ENCODE results near the gene CYP2S1.

Gene CYP2S1

GRCh38 chr19:41225238-41226052 lies 32.4 kb downstream of the CYP2S1 start:
- H4K8ac ChIP-seq (ENCODE audit: low read depth, low read length): no peak overlapping the region
- H3K4ac ChIP-seq (ENCODE audit: low read depth, low read length): no peak overlapping the region
- peak overlapping the region; percentile 70 for H4K91ac ChIP-seq (ENCODE audit: low read depth, low read length)
- H3K27me3 ChIP-seq (ENCODE audit: insufficient read depth, low read length): no peaks in the 10 kb centered on the region
- peak overlapping the region; percentile 20 for H3K14ac ChIP-seq (ENCODE audit: low read length)
- peak overlapping the region; percentile 55 for H3K4me3 ChIP-seq (ENCODE audit: low read depth, low read length)
- H3K79me2 ChIP-seq (ENCODE audit: control insufficient read depth, insufficient read depth, low read length, poor library complexity): peaks cover 7% of the 10 kb centered on the region
- peak overlapping the region; percentile 24 for H3K9ac ChIP-seq (ENCODE audit: low read length)
- peak overlapping the region; percentile 65 for H2BK5ac ChIP-seq (ENCODE audit: low read depth, low read length, poor library complexity)
- H4K12ac ChIP-seq (ENCODE audit: low read depth, low read length): peak overlapping the region; percentile 17
- H3K4me1 ChIP-seq (ENCODE audit: control insufficient read depth in 1 of 2, insufficient read depth in 2 of 2, low read length in 2 of 2): peaks cover 38 to 49% of the 10 kb centered on the region in 2 experiments
- no peak overlapping the region for H3K23ac ChIP-seq (ENCODE audit: low read length)
- H2AK5ac ChIP-seq (ENCODE audit: low read length): peak overlapping the region; percentile 9
- H3K4me2 ChIP-seq (ENCODE audit: low read length): peak overlapping the region; percentile 67
- no CpG with 5 or more reads among the region's 29 CpGs for WGBS (ENCODE audit: extremely low coverage, insufficient coverage, insufficient read length)
- peak overlapping the region; percentile 33 for H2BK120ac ChIP-seq (ENCODE audit: insufficient read depth, low read length, poor library complexity)
- DNase-seq: peak; percentile 69 to 84
- peak overlapping the region; percentile 43 for H3K18ac ChIP-seq (ENCODE audit: low read length)
- H2AFZ ChIP-seq (ENCODE audit: insufficient read depth, low read length, poor library complexity): peak overlapping the region; percentile 19
- peaks cover 28 to 37% of the 10 kb centered on the region in 2 experiments for H3K36me3 ChIP-seq (ENCODE audit: control insufficient read depth in 1 of 2, insufficient read depth in 2 of 2, low read length in 2 of 2)
- H3K79me1 ChIP-seq (ENCODE audit: low read length): peaks cover 31% of the 10 kb centered on the region
- H3K27ac ChIP-seq (ENCODE audit: low read depth, low read length): peak overlapping the region; percentile 95
- peaks cover 3% of the 10 kb centered on the region for H3K9me3 ChIP-seq (ENCODE audit: insufficient read depth, low read depth, low read length)
- H2BK12ac ChIP-seq (ENCODE audit: low read length): peak overlapping the region; percentile 16

- no CpG with 5 or more reads among the region's 67 CpGs for WGBS (ENCODE audit: extremely low coverage, insufficient coverage, insufficient read length)
- peaks cover 28% of the 10 kb centered on the region for H3K79me1 ChIP-seq (ENCODE audit: low read length)
Measured at GRCh38 chr19:41226053-41226873, 33.2 kb downstream of the CYP2S1 start.

GRCh38 chr19:41226874-41227390 lies 33.9 kb downstream of the CYP2S1 start:
- peak overlapping the region; percentile 2 for H2AFZ ChIP-seq (ENCODE audit: insufficient read depth, low read length, poor library complexity)

More at GRCh38 chr19:41226053-41226873, 33.2 kb downstream of the CYP2S1 start:
- Histone ChIP-seq H4K8ac (ENCODE audit: low read depth, low read length) (peak overlapping the region; percentile 83), H3K18ac (ENCODE audit: low read length) (peak overlapping the region; percentile 43), H3K36me3 (ENCODE audit: control insufficient read depth in 1 of 2, insufficient read depth in 2 of 2, low read length in 2 of 2) (peaks cover 25 to 37% of the 10 kb centered on the region in 2 experiments), H3K23ac (ENCODE audit: low read length) (no peak overlapping the region), H2AK5ac (ENCODE audit: low read length) (peak overlapping the region; percentile 31), H3K9me3 (ENCODE audit: insufficient read depth, low read depth, low read length) (peaks cover 6% of the 10 kb centered on the region), H3K79me2 (ENCODE audit: control insufficient read depth, insufficient read depth, low read length, poor library complexity) (peaks cover 7% of the 10 kb centered on the region), H3K27ac (ENCODE audit: low read depth, low read length) (peak overlapping the region; percentile 95), H3K4ac (ENCODE audit: low read depth, low read length) (peak overlapping the region; percentile 1), H3K14ac (ENCODE audit: low read length) (peak overlapping the region; percentile 87), H2AFZ (ENCODE audit: insufficient read depth, low read length, poor library complexity) (peak overlapping the region; percentile 19), H3K27me3 (ENCODE audit: insufficient read depth, low read length) (no peaks in the 10 kb centered on the region), H4K12ac (ENCODE audit: low read depth, low read length) (peak overlapping the region; percentile 17), H3K4me1 (ENCODE audit: control insufficient read depth in 1 of 2, insufficient read depth in 2 of 2, low read length in 2 of 2) (peaks cover 30 to 41% of the 10 kb centered on the region in 2 experiments), H4K91ac (ENCODE audit: low read depth, low read length) (peak overlapping the region; percentile 70), H2BK120ac (ENCODE audit: insufficient read depth, low read length, poor library complexity) (peak overlapping the region; percentile 81), H3K9ac (ENCODE audit: low read length) (peak overlapping the region; percentile 24), H2BK5ac (ENCODE audit: low read depth, low read length, poor library complexity) (peak overlapping the region; percentile 65), H2BK12ac (ENCODE audit: low read length) (peak overlapping the region; percentile 11), H3K4me3 (ENCODE audit: low read depth, low read length) (peak overlapping the region; percentile 55), H3K4me2 (ENCODE audit: low read length) (peak overlapping the region; percentile 67)
- DNase-seq: peak; percentile 66 to 75

GRCh38 chr19:41228486-41228885 lies 35.5 kb downstream of the CYP2S1 start:
- no peak overlapping the region for H4K12ac ChIP-seq (ENCODE audit: low read depth, low read length)
- no peak overlapping the region for H4K8ac ChIP-seq (ENCODE audit: low read depth, low read length)
- peaks cover 7% of the 10 kb centered on the region for H3K79me2 ChIP-seq (ENCODE audit: control insufficient read depth, insufficient read depth, low read length, poor library complexity)
- no peak overlapping the region for H2BK120ac ChIP-seq (ENCODE audit: insufficient read depth, low read length, poor library complexity)
- H3K4me2 ChIP-seq (ENCODE audit: low read length): no peak overlapping the region
- no peak overlapping the region for H2BK12ac ChIP-seq (ENCODE audit: low read length)
- H4K91ac ChIP-seq (ENCODE audit: low read depth, low read length): no peak overlapping the region
- no peak overlapping the region for H2BK5ac ChIP-seq (ENCODE audit: low read depth, low read length, poor library complexity)
- no peak overlapping the region for H3K23ac ChIP-seq (ENCODE audit: low read length)
- H3K18ac ChIP-seq (ENCODE audit: low read length): no peak overlapping the region
- H3K9ac ChIP-seq (ENCODE audit: low read length): no peak overlapping the region
- no peak overlapping the region for H2AK5ac ChIP-seq (ENCODE audit: low read length)
- DNase-seq: peak in 1 of 2 donors; percentile 54
- H3K4me1 ChIP-seq (ENCODE audit: control insufficient read depth in 1 of 2, insufficient read depth in 2 of 2, low read length in 2 of 2): peaks cover 17 to 26% of the 10 kb centered on the region in 2 experiments
- H3K4me3 ChIP-seq (ENCODE audit: low read depth, low read length): no peak overlapping the region
- H3K14ac ChIP-seq (ENCODE audit: low read length): no peak overlapping the region
- peaks cover 23% of the 10 kb centered on the region for H3K79me1 ChIP-seq (ENCODE audit: low read length)
- H3K4ac ChIP-seq (ENCODE audit: low read depth, low read length): no peak overlapping the region
- H3K36me3 ChIP-seq (ENCODE audit: control insufficient read depth in 1 of 2, insufficient read depth in 2 of 2, low read length in 2 of 2): peaks cover 27 to 36% of the 10 kb centered on the region in 2 experiments
- WGBS (ENCODE audit: extremely low coverage, insufficient coverage, insufficient read length): no CpG with 5 or more reads among the region's 3 CpGs
- no peak overlapping the region for H2AFZ ChIP-seq (ENCODE audit: insufficient read depth, low read length, poor library complexity)
- H3K27ac ChIP-seq (ENCODE audit: low read depth, low read length): no peak overlapping the region
- H3K27me3 ChIP-seq (ENCODE audit: insufficient read depth, low read length): no peaks in the 10 kb centered on the region
- peaks cover 6% of the 10 kb centered on the region for H3K9me3 ChIP-seq (ENCODE audit: insufficient read depth, low read depth, low read length)

More at GRCh38 chr19:41226874-41227390, 33.9 kb downstream of the CYP2S1 start:
- H3K9me3 ChIP-seq (ENCODE audit: insufficient read depth, low read depth, low read length): peaks cover 6% of the 10 kb centered on the region
- H3K4ac ChIP-seq (ENCODE audit: low read depth, low read length): peak overlapping the region; percentile 1
- H3K18ac ChIP-seq (ENCODE audit: low read length): peak overlapping the region; percentile 27
- H2AK5ac ChIP-seq (ENCODE audit: low read length): peak overlapping the region; percentile 31
- H3K4me1 ChIP-seq (ENCODE audit: control insufficient read depth in 1 of 2, insufficient read depth in 2 of 2, low read length in 2 of 2): peaks cover 24 to 35% of the 10 kb centered on the region in 2 experiments
- H3K14ac ChIP-seq (ENCODE audit: low read length): peak overlapping the region; percentile 87
- peak overlapping the region; percentile 1 for H4K12ac ChIP-seq (ENCODE audit: low read depth, low read length)
- no peak overlapping the region for H3K9ac ChIP-seq (ENCODE audit: low read length)
- H3K27ac ChIP-seq (ENCODE audit: low read depth, low read length): peak overlapping the region; percentile 95
- peak overlapping the region; percentile 33 for H2BK5ac ChIP-seq (ENCODE audit: low read depth, low read length, poor library complexity)
- WGBS (ENCODE audit: extremely low coverage, insufficient coverage, insufficient read length): 100% methylated on average over 1 of the region's 9 CpGs
- no peak overlapping the region for H3K4me3 ChIP-seq (ENCODE audit: low read depth, low read length)
- H3K4me2 ChIP-seq (ENCODE audit: low read length): no peak overlapping the region
- H2BK12ac ChIP-seq (ENCODE audit: low read length): peak overlapping the region; percentile 11
- H3K79me2 ChIP-seq (ENCODE audit: control insufficient read depth, insufficient read depth, low read length, poor library complexity): peaks cover 7% of the 10 kb centered on the region
- H3K27me3 ChIP-seq (ENCODE audit: insufficient read depth, low read length): no peaks in the 10 kb centered on the region
- peaks cover 21 to 33% of the 10 kb centered on the region in 2 experiments for H3K36me3 ChIP-seq (ENCODE audit: control insufficient read depth in 1 of 2, insufficient read depth in 2 of 2, low read length in 2 of 2)
- peak overlapping the region; percentile 81 for H2BK120ac ChIP-seq (ENCODE audit: insufficient read depth, low read length, poor library complexity)
- H3K23ac ChIP-seq (ENCODE audit: low read length): no peak overlapping the region
- DNase-seq: no peak
- peak overlapping the region; percentile 83 for H4K8ac ChIP-seq (ENCODE audit: low read depth, low read length)
- H3K79me1 ChIP-seq (ENCODE audit: low read length): peaks cover 26% of the 10 kb centered on the region
- peak overlapping the region; percentile 67 for H4K91ac ChIP-seq (ENCODE audit: low read depth, low read length)

Data from trophoblast cell (in vitro differentiated cells and primary cell).